ENCODE results near the gene SPA17. TPM values are rescaled to one million over a fixed set of nuclear protein-coding genes. Genes with fewer than 3 reads are reported as not detected.
A peak's percentile ranks its signal among the peaks of the same experiment; 100 is the strongest.

The SPA17 gene
- total and polyA plus RNA-seq, 8 donors: 1.8 to 26.8 (median 9.6) TPM; not detected in 2

- Histone ChIP-seq H3K36me3 (no peaks in the 10 kb centered on the region), H3K4me1 (peaks cover 18 to 29% (median 22%) of the 10 kb centered on the region in 4 donors), H3K27ac (peak overlapping the region in 3 of 5 donors; percentile 12 to 48 (median 32)), H3K9me3 (no peaks in the 10 kb centered on the region), H3K27me3 (peaks cover 0 to 72% (median 18%) of the 10 kb centered on the region in 3 donors), H3K4me3 (peak overlapping the region; percentile 48 to 70 (median 56))
- no peak for TF ChIP-seq POLR2A (IDR thresholded peaks at IDR 0.05)
- no peak for TF ChIP-seq EP300 (IDR thresholded peaks at IDR 0.05)
- peak in 4 of 7 experiments; percentile 17 to 37 (median 36) for TF ChIP-seq CTCF (IDR thresholded peaks at IDR 0.05)
- no peak for TF ChIP-seq POLR2AphosphoS5 (IDR thresholded peaks at IDR 0.05)
- intact Hi-C loops (cut with DNase I; ENCODE audit: low total_unique reads): no loop called here
- 1 to 4% (median 2%) methylated on average over 17 to 37 of the region's 37 CpGs for WGBS, 5 donors
- peak in 1 of 2 donors; percentile 55 for DNase-seq
Measured at GRCh38 chr11:124740277-124740882, 66.7 kb downstream of the SPA17 start.

GRCh38 chr11:124742555-124742954, 68.9 kb downstream of the SPA17 start:
- WGBS, 5 donors: 75 to 90% (median 81%) methylated on average over 2 of the region's 2 CpGs
- intact Hi-C loops (cut with DNase I; ENCODE audit: low total_unique reads): no loop called here
- no peak for DNase-seq
- no peaks in the 10 kb centered on the region for H3K36me3 ChIP-seq
- H3K4me3 ChIP-seq: no peak overlapping the region
- TF ChIP-seq EP300 (IDR thresholded peaks at IDR 0.05) (no peak), POLR2A (IDR thresholded peaks at IDR 0.05) (no peak), POLR2AphosphoS5 (IDR thresholded peaks at IDR 0.05) (no peak), CTCF (IDR thresholded peaks at IDR 0.05) (no peak)
- H3K27me3 ChIP-seq: peaks cover 0 to 94% (median 33%) of the 10 kb centered on the region in 3 donors
- no peaks in the 10 kb centered on the region for H3K9me3 ChIP-seq
- H3K27ac ChIP-seq: no peak overlapping the region
- peaks cover 37 to 51% (median 44%) of the 10 kb centered on the region in 4 donors for H3K4me1 ChIP-seq

- TF ChIP-seq EP300 (IDR thresholded peaks at IDR 0.05) (no peak), POLR2AphosphoS5 (IDR thresholded peaks at IDR 0.05) (no peak), POLR2A (IDR thresholded peaks at IDR 0.05) (no peak), CTCF (IDR thresholded peaks at IDR 0.05) (no peak)
- intact Hi-C loops (cut with DNase I; ENCODE audit: low total_unique reads): no loop called here
- WGBS, 5 donors: 71 to 81% (median 76%) methylated on average over 6 of the region's 6 CpGs
Measured at GRCh38 chr11:124743050-124743449, 69.3 kb downstream of the SPA17 start.

GRCh38 chr11:124745270-124745834, 71.6 kb downstream of the SPA17 start:
- Histone ChIP-seq H3K9me3 (no peaks in the 10 kb centered on the region), H3K4me3 (peak overlapping the region in 3 of 4 donors; percentile 39 to 61 (median 50)), H3K27ac (no peak overlapping the region), H3K4me1 (peaks cover 29 to 62% (median 59%) of the 10 kb centered on the region in 4 donors), H3K36me3 (no peaks in the 10 kb centered on the region), H3K27me3 (peaks cover 0 to 96% (median 33%) of the 10 kb centered on the region in 3 donors)
- WGBS, 5 donors: 29 to 50% (median 42%) methylated on average over 36 to 44 of the region's 44 CpGs
- TF ChIP-seq POLR2AphosphoS5 (IDR thresholded peaks at IDR 0.05) (no peak), POLR2A (IDR thresholded peaks at IDR 0.05) (no peak), CTCF (IDR thresholded peaks at IDR 0.05) (no peak), EP300 (IDR thresholded peaks at IDR 0.05) (no peak)
- DNase-seq: peak in 1 of 2 donors; percentile 23
- intact Hi-C loops (cut with DNase I; ENCODE audit: low total_unique reads): no loop called here

More at GRCh38 chr11:124743050-124743449, 69.3 kb downstream of the SPA17 start:
- Histone ChIP-seq H3K27ac (no peak overlapping the region), H3K27me3 (peaks cover 0 to 98% (median 33%) of the 10 kb centered on the region in 3 donors), H3K36me3 (no peaks in the 10 kb centered on the region), H3K4me3 (no peak overlapping the region), H3K4me1 (peaks cover 39 to 55% (median 49%) of the 10 kb centered on the region in 4 donors), H3K9me3 (no peaks in the 10 kb centered on the region)
- DNase-seq: no peak
